Uterus (tissue), 2 donors: ENCODE measurements around the gene CCS.

Source experiments
- POLR2A ChIP-seq, 2 donors: fragments of 450-650 bp; IDR thresholded peaks; one replicate each; pipeline ENCODE4 v1.6.1; 2016; ENCODE audit warnings: antibody characterized with exemption in 2 of 2, mild to moderate bottlenecking in 1 of 2, moderate library complexity in 1 of 2
- TF ChIP-seq, protein P1 (sequence below), 4 experiments: fragments of 200-600 bp in 2 of 4; fragments of 450-650 bp in 2 of 4; sonication (generic) in 2 of 4; IDR thresholded peaks; one replicate each; pipeline ENCODE4 v1.5.1; 2016 to 2019; ENCODE audit warnings: antibody characterized with exemption in 4 of 4, mild to moderate bottlenecking in 2 of 4, moderate library complexity in 1 of 4

DNA sequence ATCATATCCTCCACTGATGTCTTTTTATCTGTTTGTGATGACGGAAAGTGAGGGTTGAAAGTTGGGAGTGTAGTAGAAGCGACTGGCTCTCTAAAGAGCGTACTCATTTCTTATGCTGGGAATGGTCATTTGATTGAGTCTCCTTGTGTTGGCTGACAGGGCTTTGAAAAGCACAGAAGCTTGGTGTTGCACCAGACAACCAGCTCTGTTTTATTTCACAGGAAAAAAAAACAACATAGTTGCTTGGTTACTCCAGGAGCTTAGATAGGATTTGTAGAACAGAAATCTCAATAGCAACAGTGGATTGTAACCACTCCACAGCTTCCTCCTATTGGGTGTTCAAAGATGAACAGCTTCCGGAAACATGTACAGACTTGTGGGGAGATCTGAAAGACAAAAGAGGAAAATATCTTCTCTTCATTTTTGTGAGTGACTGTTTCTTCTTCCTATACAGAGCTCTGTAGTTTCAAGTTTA, 26.1 kb downstream of the CCS start:
- TF ChIP-seq, protein P1, sequence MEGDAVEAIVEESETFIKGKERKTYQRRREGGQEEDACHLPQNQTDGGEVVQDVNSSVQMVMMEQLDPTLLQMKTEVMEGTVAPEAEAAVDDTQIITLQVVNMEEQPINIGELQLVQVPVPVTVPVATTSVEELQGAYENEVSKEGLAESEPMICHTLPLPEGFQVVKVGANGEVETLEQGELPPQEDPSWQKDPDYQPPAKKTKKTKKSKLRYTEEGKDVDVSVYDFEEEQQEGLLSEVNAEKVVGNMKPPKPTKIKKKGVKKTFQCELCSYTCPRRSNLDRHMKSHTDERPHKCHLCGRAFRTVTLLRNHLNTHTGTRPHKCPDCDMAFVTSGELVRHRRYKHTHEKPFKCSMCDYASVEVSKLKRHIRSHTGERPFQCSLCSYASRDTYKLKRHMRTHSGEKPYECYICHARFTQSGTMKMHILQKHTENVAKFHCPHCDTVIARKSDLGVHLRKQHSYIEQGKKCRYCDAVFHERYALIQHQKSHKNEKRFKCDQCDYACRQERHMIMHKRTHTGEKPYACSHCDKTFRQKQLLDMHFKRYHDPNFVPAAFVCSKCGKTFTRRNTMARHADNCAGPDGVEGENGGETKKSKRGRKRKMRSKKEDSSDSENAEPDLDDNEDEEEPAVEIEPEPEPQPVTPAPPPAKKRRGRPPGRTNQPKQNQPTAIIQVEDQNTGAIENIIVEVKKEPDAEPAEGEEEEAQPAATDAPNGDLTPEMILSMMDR (IDR thresholded peaks at IDR 0.05): no peak
- TF ChIP-seq POLR2A (IDR thresholded peaks at IDR 0.05): no peak
